CD4-positive, alpha-beta T cell (primary cell): Measurements from ENCODE around the gene ARHGAP15. TPM values are rescaled to one million over a fixed set of nuclear protein-coding genes. Genes with fewer than 3 reads are reported as not detected.

Experiments used
- ATAC-seq: fragments of 200-7000 bp; cut with Tn5 transposase; one replicate; pipeline ENCODE4 v1.10.0; 2022; ENCODE audit warnings: mild to moderate bottlenecking; ENCODE audit not compliant: poor library complexity
- CTCF ChIA-PET: fragments of 350-600 bp; sonication (Branson Sonifier 250); formaldehyde crosslinking; loops from one replicate; lab custom pipeline; 2021; ENCODE audit warnings: antibody characterized with exemption, inconsistent platforms; lab: Charles Lee
- POLR2A ChIA-PET: fragments of 350-600 bp; sonication (Branson Sonifier 250); formaldehyde crosslinking; loops from one replicate; lab custom pipeline; 2021; ENCODE audit warnings: antibody characterized with exemption, inconsistent platforms; lab: Charles Lee
- DNase-seq, 14 experiments: peaks; one replicate each; pipeline ENCODE4 v3.0.0-alpha.2; 2013 to 2020; ENCODE audit warnings: mixed read lengths in 2 of 14
- H3K27ac ChIP-seq, 2 donors: one replicate each; pipeline versions ENCODE4 v1.5.1 to v1.7.0; 2013; ENCODE audit warnings: low read length in 2 of 2, low read depth in 1 of 2, mild to moderate bottlenecking in 1 of 2
- H3K27me3 ChIP-seq, 2 experiments: 1 replicate in 1 of 2; 2 replicates in 1 of 2; pipeline versions ENCODE4 v1.6.1 to v1.7.0; 2013; ENCODE audit warnings: low read length in 2 of 2, control low read depth in 1 of 2, mild to moderate bottlenecking in 1 of 2, moderate library complexity in 1 of 2; ENCODE audit not compliant: insufficient read depth in 2 of 2, control insufficient read depth in 1 of 2
- H3K36me3 ChIP-seq: one replicate; pipeline ENCODE4 v1.6.1; 2013; ENCODE audit warnings: low read length, control low read depth; ENCODE audit not compliant: insufficient read depth
- H3K4me1 ChIP-seq: one replicate; pipeline ENCODE4 v1.6.1; 2013; ENCODE audit warnings: low read length, control low read depth; ENCODE audit not compliant: insufficient read depth
- H3K4me3 ChIP-seq: one replicate; pipeline ENCODE4 v1.5.1; 2013; ENCODE audit warnings: mild to moderate bottlenecking, low read length, moderate library complexity
- H3K9me3 ChIP-seq, 2 experiments: 1 replicate in 1 of 2; 2 replicates in 1 of 2; pipeline versions ENCODE4 v1.6.1 to v1.7.0; 2013; ENCODE audit warnings: low read length in 2 of 2, mild to moderate bottlenecking in 2 of 2, control low read depth in 1 of 2, moderate library complexity in 1 of 2; ENCODE audit not compliant: control insufficient read depth in 1 of 2, insufficient read depth in 1 of 2
- H3K27ac Mint-ChIP-seq: one replicate; pipeline ENCODE4 v1.8.0; 2020; ENCODE audit warnings: mixed read lengths
- H3K27me3 Mint-ChIP-seq: one replicate; pipeline ENCODE4 v1.8.0; 2021; ENCODE audit warnings: mixed read lengths
- H3K36me3 Mint-ChIP-seq: one replicate; pipeline ENCODE4 v1.8.0; 2021; ENCODE audit warnings: low read depth, mixed read lengths
- H3K4me1 Mint-ChIP-seq: one replicate; pipeline ENCODE4 v1.8.0; 2021; ENCODE audit warnings: low read depth, mixed read lengths
- H3K4me3 Mint-ChIP-seq: one replicate; pipeline ENCODE4 v1.8.0; 2020; ENCODE audit warnings: mild to moderate bottlenecking, mixed read lengths
- H3K9me3 Mint-ChIP-seq: one replicate; pipeline ENCODE4 v1.8.0; 2020; ENCODE audit warnings: mixed read lengths
- CTCF ChIP-seq: fragments of 200-600 bp; IDR thresholded peaks from one replicate; pipeline ENCODE4 v1.8.0; 2022; ENCODE audit warnings: antibody characterized with exemption, mild to moderate bottlenecking
- intact Hi-C, 2 experiments: fragments of 100-400 bp; cut with DNase I in 1 of 2; cut with micrococcal nuclease in 1 of 2; formaldehyde crosslinking; loops; one replicate each; pipeline versions ENCODE4 v1.15.1 to v1.9.0; 2023 to 2025; cut with DNase I, micrococcal nuclease
- total RNA-seq, 174 experiments: library from RNA in 2 of 174; stranded (reverse) in 2 of 174; gene quantifications; one replicate each; pipeline ENCODE4 v1.2.3 and lab custom pipeline; 2021 to 2026

ARHGAP15 gene
- total RNA-seq, 2 experiments from 2014 or later = 158 to 165 TPM

GRCh38 chr2:143558665-143559064 is 429.4 kb downstream of the ARHGAP15 start:
- no peak for DNase-seq
- no peaks in the 10 kb centered on the region for H3K27me3 ChIP-seq
- no peaks in the 10 kb centered on the region for H3K27me3 Mint-ChIP-seq
- no peak overlapping the region for H3K4me3 ChIP-seq
- no peak overlapping the region for H3K27ac ChIP-seq
- ChIA-PET POLR2A (no interaction called here), CTCF (no interaction called here)
- no peaks in the 10 kb centered on the region for H3K9me3 ChIP-seq
- no peaks in the 10 kb centered on the region for H3K9me3 Mint-ChIP-seq
- H3K4me3 Mint-ChIP-seq = no peak overlapping the region
- TF ChIP-seq CTCF = no peak
- no peaks in the 10 kb centered on the region for H3K4me1 ChIP-seq
- no peak for ATAC-seq
- H3K27ac Mint-ChIP-seq = no peak overlapping the region
- intact Hi-C loops = no loop called here
- peaks cover 58% of the 10 kb centered on the region for H3K36me3 ChIP-seq
- H3K36me3 Mint-ChIP-seq = peaks cover 88% of the 10 kb centered on the region
- H3K4me1 Mint-ChIP-seq = no peaks in the 10 kb centered on the region

DNA sequence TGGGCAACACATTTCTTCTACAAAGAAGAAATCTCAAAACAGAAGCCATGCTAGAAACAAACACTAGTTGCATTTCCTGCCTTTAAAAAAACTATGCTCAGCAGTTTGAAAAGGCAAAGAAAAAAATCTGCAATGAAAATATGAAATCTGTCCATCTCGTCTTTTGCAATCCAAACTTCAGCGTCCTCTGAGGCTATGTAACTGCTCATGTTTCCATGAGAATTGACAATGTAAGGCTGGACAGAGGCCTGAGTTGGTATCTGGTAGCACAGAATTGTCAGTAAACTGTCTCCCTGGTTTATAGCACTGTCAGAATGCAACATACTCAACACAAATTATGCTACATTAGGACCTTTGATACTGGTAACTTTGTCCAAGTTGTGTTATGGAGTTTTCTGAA is 429.9 kb downstream of the ARHGAP15 start:
- H3K36me3 Mint-ChIP-seq = peaks cover 93% of the 10 kb centered on the region
- no peak overlapping the region for H3K27ac Mint-ChIP-seq
- H3K4me3 ChIP-seq = no peak overlapping the region
- ChIA-PET CTCF (no interaction called here), POLR2A (no interaction called here)
- no peaks in the 10 kb centered on the region for H3K27me3 Mint-ChIP-seq
- no peaks in the 10 kb centered on the region for H3K9me3 ChIP-seq
- H3K9me3 Mint-ChIP-seq = no peaks in the 10 kb centered on the region
- H3K4me3 Mint-ChIP-seq = no peak overlapping the region
- DNase-seq (no peak), ATAC-seq (no peak)
- H3K27ac ChIP-seq = no peak overlapping the region
- no peaks in the 10 kb centered on the region for H3K27me3 ChIP-seq
- TF ChIP-seq CTCF = no peak
- peaks cover 62% of the 10 kb centered on the region for H3K36me3 ChIP-seq
- H3K4me1 ChIP-seq = no peaks in the 10 kb centered on the region
- H3K4me1 Mint-ChIP-seq = no peaks in the 10 kb centered on the region
- intact Hi-C loops = no loop called here

GRCh38 chr2:143560724-143561123 is 431.5 kb downstream of the ARHGAP15 start:
- Mint-ChIP-seq H3K36me3 (peaks cover 98% of the 10 kb centered on the region), H3K4me3 (no peak overlapping the region), H3K9me3 (no peaks in the 10 kb centered on the region), H3K27ac (no peak overlapping the region), H3K4me1 (no peaks in the 10 kb centered on the region), H3K27me3 (no peaks in the 10 kb centered on the region)
- Histone ChIP-seq H3K4me1 (no peaks in the 10 kb centered on the region), H3K36me3 (peaks cover 69% of the 10 kb centered on the region), H3K9me3 (no peaks in the 10 kb centered on the region), H3K27me3 (no peaks in the 10 kb centered on the region), H3K27ac (no peak overlapping the region), H3K4me3 (no peak overlapping the region)
- intact Hi-C loops = no loop called here
- TF ChIP-seq CTCF = no peak
- DNase-seq = no peak
- POLR2A ChIA-PET = interaction anchor here (0.5 kb wide), 1 partner anchor 386 kb away, joined by 3 read pairs; no protein-coding TSS in a partner anchor
- no peak for ATAC-seq
- CTCF ChIA-PET = no interaction called here
